Umbilical cord (tissue), 2 donors: Measurements from ENCODE around the gene TSPAN4. TPM values are rescaled to one million over a fixed set of nuclear protein-coding genes. Genes with fewer than 3 reads are reported as not detected.

ENCODE experiments used
- DNase-seq: peaks from one replicate; pipeline ENCODE4 v3.0.0-alpha.2; 2015; ENCODE audit warnings: low spot score
- total RNA-seq: library from RNA; depleted of rRNA; stranded (reverse); fragments of >200 nt; gene quantifications from one replicate; pipeline ENCODE4 v1.2.3, GENCODE V29; 2014; ENCODE audit warnings: low replicate concordance; ENCODE audit not compliant: insufficient read depth

Gene TSPAN4
- total RNA-seq, 1 donor from 2014 or later: 43.8 TPM

DNA sequence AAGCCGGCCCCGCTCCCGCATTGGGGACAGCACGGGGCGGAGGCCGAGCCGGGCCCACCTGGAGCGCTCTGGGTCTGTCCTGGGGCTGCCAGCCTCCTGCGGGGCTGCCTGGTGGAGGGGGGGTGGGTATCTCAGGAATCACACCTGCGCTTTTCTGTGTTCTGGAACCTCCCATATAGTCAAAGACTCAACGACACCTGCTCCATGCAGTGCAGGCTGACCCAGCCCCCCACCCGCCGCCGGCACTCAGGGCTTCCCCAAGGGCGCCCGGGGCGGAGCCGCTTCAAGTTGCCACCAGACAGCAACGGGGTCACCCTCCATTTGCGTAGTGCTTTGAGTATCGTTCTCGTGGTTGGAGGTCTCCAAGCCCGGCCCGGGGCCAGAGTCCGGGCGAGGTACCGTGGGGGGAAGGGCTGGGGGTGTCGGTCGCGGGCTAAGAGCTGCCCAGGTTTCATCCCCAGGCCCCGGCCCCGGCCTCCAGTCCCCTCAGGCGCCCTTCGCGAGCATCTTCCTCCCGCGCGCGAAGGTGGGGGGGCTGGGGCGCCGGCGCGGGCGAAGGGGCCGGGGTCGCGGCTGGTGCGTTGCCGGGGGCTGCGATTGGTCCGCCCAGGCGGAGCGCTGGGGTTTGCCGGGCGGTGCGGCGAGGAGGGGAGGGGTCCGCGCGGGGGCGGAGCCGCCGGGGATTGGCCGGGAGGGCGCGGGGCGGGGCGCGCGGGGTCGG is 6.6 kb downstream of the TSPAN4 start:
- no peak for DNase-seq

DNA sequence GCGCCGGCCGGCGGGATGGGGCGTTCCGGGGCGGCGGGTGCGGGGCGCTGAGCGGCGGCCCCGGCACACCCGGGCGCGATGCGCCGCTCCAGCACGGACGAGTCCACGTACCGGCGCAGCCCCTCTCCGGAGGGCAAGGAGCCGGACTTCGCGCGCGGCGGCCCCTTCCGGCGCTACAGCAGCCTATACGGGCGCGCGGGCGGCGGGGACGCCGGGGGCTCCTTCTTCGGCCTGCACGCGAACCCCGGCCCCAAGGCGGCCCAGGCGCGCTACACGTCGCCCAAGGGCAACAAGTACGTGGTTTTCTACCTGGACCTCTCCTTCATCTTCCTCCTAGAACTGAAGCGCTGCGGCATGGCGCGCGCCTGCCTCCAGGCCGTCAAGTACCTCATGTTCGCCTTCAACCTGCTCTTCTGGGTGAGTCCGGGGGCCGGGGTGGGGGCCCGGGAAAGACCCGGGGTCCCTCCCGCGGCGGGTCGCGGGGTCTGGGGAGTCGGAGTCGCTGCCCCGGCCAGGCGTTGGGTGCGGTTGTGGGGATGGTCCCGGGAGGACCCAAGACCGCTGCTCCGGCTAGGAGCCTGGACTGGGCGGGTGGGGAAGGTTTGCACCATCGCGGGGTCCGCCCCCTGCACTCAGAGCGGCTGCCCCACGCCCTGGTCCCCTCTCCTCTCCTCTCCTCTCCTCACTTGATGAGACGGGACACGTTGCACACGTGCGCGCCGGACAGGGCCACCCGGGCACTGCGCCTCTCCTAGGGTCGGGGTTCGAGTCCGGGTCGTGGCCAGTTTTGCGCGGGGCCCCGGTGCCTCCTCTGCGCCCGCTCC is 7.5 kb downstream of the TSPAN4 start:
- no peak for DNase-seq

GRCh38 chr11:850775-851763 is 8.4 kb downstream of the TSPAN4 start:
- DNase-seq: no peak

DNA sequence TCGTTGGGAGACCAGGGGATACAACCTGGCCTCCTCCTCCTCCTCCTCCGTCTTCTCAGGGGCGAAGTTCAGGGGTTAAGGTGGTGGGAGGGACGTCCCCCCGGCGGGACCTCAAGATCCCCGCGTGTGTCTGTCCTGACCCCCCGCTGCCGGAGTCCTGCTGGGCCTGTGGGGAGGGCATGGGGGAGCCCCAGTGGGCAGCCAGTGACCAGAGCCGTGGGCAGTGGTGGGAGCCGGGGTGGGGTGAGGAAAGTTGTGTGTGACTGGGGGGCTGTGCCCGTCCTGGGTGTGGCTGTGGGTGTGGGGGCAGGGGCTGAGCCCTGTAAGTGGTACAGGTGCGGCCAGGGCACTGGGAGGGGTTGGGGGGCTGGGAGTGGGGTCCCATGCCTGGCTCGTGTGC is 10.1 kb downstream of the TSPAN4 start:
- no peak for DNase-seq

- DNase-seq: no peak
Measured at GRCh38 chr11:853682-854448, 11.2 kb downstream of the TSPAN4 start.

- DNase-seq: no peak
Measured at GRCh38 chr11:854601-855329, 12.1 kb downstream of the TSPAN4 start.

DNA sequence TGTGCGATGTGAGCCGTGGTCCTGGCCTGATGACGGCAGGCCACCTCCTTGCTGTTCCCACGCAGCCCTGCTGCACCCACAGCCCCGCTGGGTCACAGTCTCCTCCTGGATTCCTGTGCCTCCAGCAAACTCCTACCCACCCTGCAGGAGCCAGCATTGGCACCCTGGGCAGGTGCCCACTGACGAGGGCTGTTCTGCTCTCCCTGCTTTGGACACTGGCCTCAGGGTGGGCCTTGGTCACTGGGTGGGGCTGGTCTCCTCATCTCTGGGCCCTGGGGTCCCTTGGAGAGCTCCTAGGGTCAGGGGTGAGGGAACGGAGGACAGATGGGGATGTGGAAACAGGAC is 12.7 kb downstream of the TSPAN4 start:
- DNase-seq: no peak

DNA sequence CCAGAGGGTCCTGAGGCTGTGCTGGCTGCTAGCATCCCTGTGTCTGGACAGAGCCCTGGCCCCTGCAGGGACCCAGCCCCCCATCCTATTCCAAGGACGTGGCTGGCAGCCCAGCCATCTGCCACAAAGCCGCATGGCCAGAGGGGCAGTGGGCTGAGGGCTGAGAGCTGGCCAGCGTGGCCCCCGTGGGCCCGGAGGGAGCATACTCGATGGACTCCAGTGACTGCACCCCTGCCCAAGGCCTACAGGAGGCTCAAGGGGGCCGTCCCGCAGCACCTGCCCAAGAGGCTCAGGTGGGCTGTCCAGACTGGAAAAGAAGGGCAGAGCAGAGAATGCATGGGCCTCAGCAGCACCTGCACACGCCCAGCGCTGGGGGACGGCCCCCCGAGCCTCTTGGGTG is 13.1 kb downstream of the TSPAN4 start:
- DNase-seq: no peak

- no peak for DNase-seq
Measured at GRCh38 chr11:856397-856796, 13.7 kb downstream of the TSPAN4 start.

- no peak for DNase-seq
Measured at GRCh38 chr11:858053-858761, 15.6 kb downstream of the TSPAN4 start.

- no peak for DNase-seq
Measured at GRCh38 chr11:858762-859339, 16.2 kb downstream of the TSPAN4 start.

- peak; percentile 98 for DNase-seq
Measured at GRCh38 chr11:859394-860131, 16.9 kb downstream of the TSPAN4 start.

DNA sequence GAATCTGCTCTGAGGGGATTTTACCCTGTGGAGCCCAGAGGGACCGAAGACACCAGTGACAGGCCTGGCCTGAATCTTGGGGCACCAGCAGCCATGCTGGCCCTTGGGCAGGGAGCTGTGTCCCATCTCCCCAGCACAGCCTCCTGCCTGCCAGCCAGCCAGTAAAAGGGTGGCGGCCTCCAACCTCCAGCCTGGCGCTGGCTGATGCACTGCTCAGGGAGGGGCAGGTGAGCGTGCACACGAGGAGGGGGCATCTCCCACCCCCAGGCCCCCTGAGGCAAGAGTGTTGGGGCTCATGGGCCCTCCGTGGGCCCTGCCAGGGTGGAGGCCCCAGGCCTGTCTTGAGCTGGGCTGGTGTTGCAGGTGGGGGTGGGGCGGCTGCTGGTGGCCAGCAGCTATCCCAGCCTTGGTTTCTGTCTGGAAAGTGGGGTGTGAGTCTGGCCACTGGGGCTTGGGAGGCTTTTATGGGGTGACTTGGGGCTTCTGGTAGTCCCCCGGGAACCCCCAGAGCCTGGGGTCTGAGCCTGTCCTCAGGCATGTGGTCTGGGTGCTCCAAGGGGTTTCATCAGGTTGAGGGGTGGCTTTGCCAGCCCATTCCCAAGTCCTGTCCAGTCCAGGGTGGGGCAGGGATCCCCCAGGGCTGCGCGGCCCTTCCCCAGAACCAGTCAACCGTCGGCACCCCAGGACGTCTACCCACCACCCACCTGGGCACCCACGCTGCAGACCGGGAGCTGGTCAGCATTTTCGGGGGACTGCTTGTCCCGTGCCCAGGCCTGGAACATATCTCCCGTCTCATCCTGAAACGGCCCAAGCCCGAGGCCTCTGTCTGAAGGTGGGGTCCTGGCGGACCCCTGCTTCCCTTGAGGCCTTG is 17.8 kb downstream of the TSPAN4 start:
- DNase-seq: no peak

- no peak for DNase-seq
Measured at GRCh38 chr11:861105-861479, 18.4 kb downstream of the TSPAN4 start.

DNA sequence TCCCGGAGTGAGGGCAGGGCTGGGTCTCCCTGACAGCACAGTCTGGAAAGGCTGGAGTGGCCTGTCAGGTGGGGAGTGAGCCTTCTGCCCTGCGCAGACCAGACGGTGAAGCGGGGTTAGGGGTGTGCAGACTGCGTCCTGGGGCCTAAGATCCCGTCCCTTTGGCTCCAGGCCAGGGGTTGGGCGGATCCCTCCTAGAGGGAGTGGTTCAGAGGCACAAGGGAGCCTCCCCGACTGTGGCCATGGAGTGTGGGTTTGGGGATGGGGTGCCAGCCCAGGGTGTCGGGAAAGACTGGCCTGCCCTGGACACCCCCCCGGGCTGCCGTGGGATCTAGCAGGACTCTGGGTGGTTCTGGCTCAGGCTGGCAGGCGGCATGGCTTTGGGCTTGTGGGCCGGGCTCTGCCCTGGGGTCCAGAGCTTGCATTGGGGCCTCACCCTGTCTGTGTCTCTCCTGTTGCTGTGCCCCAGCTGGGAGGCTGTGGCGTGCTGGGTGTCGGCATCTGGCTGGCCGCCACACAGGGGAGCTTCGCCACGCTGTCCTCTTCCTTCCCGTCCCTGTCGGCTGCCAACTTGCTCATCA is 19.5 kb downstream of the TSPAN4 start:
- DNase-seq: peak; percentile 72

GRCh38 chr11:862696-863022 is 20.0 kb downstream of the TSPAN4 start:
- DNase-seq: no peak
